ENCODE results near the gene ZNF688.

GRCh38 chr16:30527635-30528178 is 43.8 kb downstream of the ZNF688 start:
- TF ChIP-seq CTCF (IDR thresholded peaks at IDR 0.05) (no peak), EZH2phosphoT487 (IDR thresholded peaks at IDR 0.05) (no peak)
